IMR-90 (cell line): ENCODE data around the gene TRIM25. TPM values are rescaled to one million over a fixed set of nuclear protein-coding genes. Genes with fewer than 3 reads are reported as not detected.
A peak's percentile ranks its signal among the peaks of the same experiment; 100 is the strongest.

ENCODE experiments used
- ATAC-seq: fragments of 200-7000 bp; cut with Tn5 transposase; 2 replicates; pipeline ENCODE4 v1.9.1; 2020; ENCODE audit warnings: low read depth, mild to moderate bottlenecking, moderate library complexity
- BruUV-seq: library from RNA; stranded (reverse); fragments of 400-500 nt; replicated peaks from 2 replicates; lab custom pipeline; 2021; lab: Mats Ljungman, UMichigan
- CTCF ChIA-PET: fragments of 300-600 bp; formaldehyde crosslinking; extraction: SDS; loops from one replicate; lab custom pipeline; 2021; ENCODE audit warnings: antibody characterized with exemption; lab: Yijun Ruan, JAX
- POLR2A ChIA-PET: fragments of 300-600 bp; sonication (Branson Sonifier 250); formaldehyde crosslinking; loops from one replicate; lab custom pipeline; 2022; ENCODE audit warnings: antibody characterized with exemption; ENCODE audit not compliant: unreplicated experiment; lab: Charles Lee
- DNase-seq: peaks from one replicate; pipeline ENCODE4 v3.0.0; 2013
- H2AFZ ChIP-seq: replicated peaks from 2 replicates; pipeline ENCODE3; 2013; ENCODE audit warnings: low read length, mild to moderate bottlenecking; ENCODE audit not compliant: poor library complexity
- H2AK5ac ChIP-seq: 2 replicates; pipeline ENCODE4 v1.6.1; 2013; ENCODE audit warnings: low read depth, low read length, inconsistent platforms
- H2AK9ac ChIP-seq: replicated peaks from 2 replicates; pipeline ENCODE3; 2013; ENCODE audit warnings: mild to moderate bottlenecking, low read depth, low read length, moderate library complexity; ENCODE audit not compliant: poor library complexity
- H2BK120ac ChIP-seq: 2 replicates; pipeline ENCODE4 v1.6.1; 2013; ENCODE audit warnings: low read depth, low read length, inconsistent platforms
- H2BK15ac ChIP-seq: 3 replicates; pipeline ENCODE4 v1.6.1; 2013; ENCODE audit warnings: low read depth, low read length, inconsistent platforms
- H2BK20ac ChIP-seq: 2 replicates; pipeline ENCODE4 v1.6.1; 2013; ENCODE audit warnings: low read depth, mild to moderate bottlenecking, inconsistent platforms, low read length, moderate library complexity
- H2BK5ac ChIP-seq: 2 replicates; pipeline ENCODE4 v1.6.1; 2013; ENCODE audit warnings: mild to moderate bottlenecking, low read depth, low read length, inconsistent platforms; ENCODE audit not compliant: poor library complexity, severe bottlenecking
- H3K14ac ChIP-seq: replicated peaks from 2 replicates; pipeline ENCODE4 v1.6.1; 2013; ENCODE audit warnings: low read depth, low read length, inconsistent platforms
- H3K18ac ChIP-seq: 2 replicates; pipeline ENCODE4 v1.6.1; 2013; ENCODE audit warnings: low read depth, low read length, control low read depth
- H3K23ac ChIP-seq: 2 replicates; pipeline ENCODE4 v1.6.1; 2013; ENCODE audit warnings: low read depth, low read length, inconsistent platforms
- H3K27ac ChIP-seq: 2 replicates; pipeline ENCODE4 v1.5.1; 2013; ENCODE audit warnings: mild to moderate bottlenecking, control low read depth, low read length; ENCODE audit not compliant: insufficient read depth
- H3K27me3 ChIP-seq: 2 replicates; pipeline ENCODE4 v1.6.1; 2013; ENCODE audit warnings: low read length; ENCODE audit not compliant: control insufficient read depth, insufficient read depth
- H3K36me3 ChIP-seq: 2 replicates; pipeline ENCODE4 v1.6.1; 2013; ENCODE audit warnings: low read length, mixed read lengths; ENCODE audit not compliant: control insufficient read depth, insufficient read depth
- H3K4ac ChIP-seq: 2 replicates; pipeline ENCODE4 v1.6.1; 2013; ENCODE audit warnings: low read depth, low read length, inconsistent platforms
- H3K4me1 ChIP-seq: 2 replicates; pipeline ENCODE4 v1.6.1; 2013; ENCODE audit warnings: low read length, mixed read lengths; ENCODE audit not compliant: control insufficient read depth, insufficient read depth
- H3K4me2 ChIP-seq: 2 replicates; pipeline ENCODE4 v1.6.1; 2013; ENCODE audit warnings: low read depth, mild to moderate bottlenecking, control low read depth, low read length, moderate library complexity
- H3K4me3 ChIP-seq: 2 replicates; pipeline ENCODE4 v1.5.1; 2013; ENCODE audit warnings: low read depth, mild to moderate bottlenecking, control low read depth, low read length, moderate library complexity; ENCODE audit not compliant: insufficient read depth
- H3K56ac ChIP-seq: 2 replicates; pipeline ENCODE4 v1.6.1; 2013; ENCODE audit warnings: low read length, inconsistent platforms; ENCODE audit not compliant: insufficient read depth; ENCODE audit errors: extremely low read depth
- H3K79me1 ChIP-seq, 2 experiments: 2 replicates each; pipeline ENCODE4 v1.6.1; 2013; ENCODE audit warnings: low read length in 2 of 2, inconsistent platforms in 1 of 2, low read depth in 1 of 2
- H3K9ac ChIP-seq: 2 replicates; pipeline ENCODE4 v1.6.1; 2013; ENCODE audit warnings: low read depth, low read length, control low read depth
- H3K9me1 ChIP-seq: 2 replicates; pipeline ENCODE4 v1.6.1; 2013; ENCODE audit warnings: low read length, inconsistent platforms; ENCODE audit not compliant: insufficient read depth
- H3K9me3 ChIP-seq: 2 replicates; pipeline ENCODE4 v1.6.1; 2013; ENCODE audit warnings: low read length; ENCODE audit not compliant: control insufficient read depth, insufficient read depth
- H4K20me1 ChIP-seq: 2 replicates; pipeline ENCODE4 v1.6.1; 2013; ENCODE audit warnings: low read length, inconsistent platforms; ENCODE audit not compliant: insufficient read depth
- H4K5ac ChIP-seq: 2 replicates; pipeline ENCODE4 v1.6.1; 2013; ENCODE audit warnings: mild to moderate bottlenecking, low read depth, low read length, control low read depth
- H4K8ac ChIP-seq, 2 experiments: 2 replicates each; pipeline ENCODE4 v1.6.1; 2013; ENCODE audit warnings: low read depth in 2 of 2, low read length in 2 of 2, control low read depth in 1 of 2, inconsistent platforms in 1 of 2
- H4K91ac ChIP-seq: 2 replicates; pipeline ENCODE4 v1.6.1; 2013; ENCODE audit warnings: low read depth, low read length, inconsistent platforms; ENCODE audit not compliant: insufficient read depth
- CEBPB ChIP-seq: IDR thresholded peaks from 2 replicates; pipeline ENCODE4 v1.6.1; 2012; ENCODE audit warnings: low read depth, low read length, improper control_type of control experiment
- CTCF ChIP-seq: conservative IDR thresholded peaks from 2 replicates; pipeline ENCODE4 v1.5.1; 2012; ENCODE audit warnings: mild to moderate bottlenecking, low read depth, low read length, improper control_type of control experiment
- MAFK ChIP-seq: IDR thresholded peaks from 2 replicates; pipeline ENCODE4 v1.6.1; 2012; ENCODE audit warnings: low read depth, low read length, improper control_type of control experiment
- MAZ ChIP-seq: IDR thresholded peaks from 2 replicates; pipeline ENCODE4 v1.6.1; 2012; ENCODE audit warnings: low read depth, mild to moderate bottlenecking, low read length, improper control_type of control experiment, moderate library complexity, borderline replicate concordance
- MXI1 ChIP-seq: IDR thresholded peaks from 2 replicates; pipeline ENCODE4 v1.6.1; 2012; ENCODE audit warnings: low read depth, mild to moderate bottlenecking, low read length, moderate library complexity, borderline replicate concordance
- POLR2A ChIP-seq: IDR thresholded peaks from 2 replicates; pipeline ENCODE4 v1.6.1; 2012; ENCODE audit warnings: mild to moderate bottlenecking, low read depth, low read length
- RCOR1 ChIP-seq: IDR thresholded peaks from 2 replicates; pipeline ENCODE4 v1.6.1; 2012; ENCODE audit warnings: mild to moderate bottlenecking, low read length, improper control_type of control experiment; ENCODE audit not compliant: insufficient replicate concordance
- WGBS, 2 experiments: methylation state at CpG; one replicate each; pipeline versions ENCODE4 v1.1.5 to v1.1.7; 2013; ENCODE audit warnings: missing lambda C conversion rate in 2 of 2; ENCODE audit not compliant: insufficient read length in 1 of 2; ENCODE audit errors: extremely low coverage in 2 of 2; 5-methylcytosine and 5-hydroxymethylcytosine counted together
- dilution Hi-C: fragments of 300-500 bp; cut with HindIII; formaldehyde crosslinking; loops from one replicate; pipeline ENCODE4 v1.14.3; 2018; ENCODE audit warnings: low sequenced_read_pairs; ENCODE audit not compliant: unreplicated experiment
- in situ Hi-C: fragments of 300-500 bp; cut with MboI; formaldehyde crosslinking; loops from 3 replicates; pipeline ENCODE4 v1.14.3; 2019; ENCODE audit warnings: low sequenced_read_pairs, inconsistent platforms, mixed read lengths
- intact Hi-C: fragments of 100-400 bp; cut with micrococcal nuclease; formaldehyde crosslinking; loops from 2 replicates; pipeline ENCODE4 v1.10.0; 2022
- polyA plus RNA-seq, 3 experiments: library from polyadenylated mRNA; depleted of rRNA; stranded (reverse); fragments of >200 nt; gene quantifications; 2 replicates each; pipeline ENCODE4 v1.2.3, GENCODE V29; 2012; ENCODE audit warnings: low replicate concordance in 1 of 3
- total RNA-seq: library from RNA; depleted of rRNA; stranded (reverse); fragments of >200 nt; gene quantifications from 2 replicates; pipeline ENCODE4 v1.2.3, GENCODE V29; 2012

TRIM25 gene
- total and polyA plus RNA-seq, 2 of the 4 experiments (the other 2 are of a cell fraction) = 25.5 to 27.5 TPM

GRCh38 chr17:56928586-56928985, 14.7 kb upstream of the TRIM25 start:
- CTCF ChIA-PET = no interaction called here
- in situ Hi-C loops = loop anchor here (25.0 kb wide), 1 partner anchor 341 kb away; the partner anchor contains the start of gene NOG

More at GRCh38 chr17:56928586-56928985, 14.7 kb upstream of the TRIM25 start:
- H2AFZ ChIP-seq = no peak overlapping the region
- no peaks in the 10 kb centered on the region for H3K36me3 ChIP-seq
- no peaks in the 10 kb centered on the region for H3K4me1 ChIP-seq
- intact Hi-C loops (no loop called here), dilution Hi-C loops (no loop called here)
- no peak overlapping the region for H2AK9ac ChIP-seq
- TF ChIP-seq CEBPB (no peak), POLR2A (no peak), MXI1 (no peak), CTCF (no peak), MAFK (peak; percentile 78), RCOR1 (no peak), MAZ (no peak)
- no peak overlapping the region for H2BK15ac ChIP-seq
- no peak overlapping the region for H2BK5ac ChIP-seq
- WGBS, 2 experiments = no CpG with 5 or more reads among the region's 2 CpGs
- H3K9me3 ChIP-seq = peaks cover 3% of the 10 kb centered on the region; the same call in 1 of the 2 replicates
- no peak overlapping the region for H3K4me2 ChIP-seq
- H2BK120ac ChIP-seq = no peak overlapping the region
- no peak overlapping the region for H3K4ac ChIP-seq
- no peak overlapping the region for H4K8ac ChIP-seq
- H3K56ac ChIP-seq = no peak overlapping the region
- no peak for ATAC-seq
- no peak overlapping the region for H3K18ac ChIP-seq
- H3K9ac ChIP-seq = no peak overlapping the region
- no peak for DNase-seq
- H3K9me1 ChIP-seq = no peaks in the 10 kb centered on the region
- no peak overlapping the region for H2BK20ac ChIP-seq
- no peak overlapping the region for H3K23ac ChIP-seq
- H4K5ac ChIP-seq = no peak overlapping the region
- H3K27me3 ChIP-seq = no peaks in the 10 kb centered on the region
- POLR2A ChIA-PET = no interaction called here
- H4K20me1 ChIP-seq = no peaks in the 10 kb centered on the region
- no peak overlapping the region for H2AK5ac ChIP-seq
- H3K14ac ChIP-seq = no peak overlapping the region
- no TSS peak for BruUV-seq
- H3K4me3 ChIP-seq = no peak overlapping the region
- no peak overlapping the region for H4K91ac ChIP-seq
- no peaks in the 10 kb centered on the region for H3K79me1 ChIP-seq
- H3K27ac ChIP-seq = no peak overlapping the region
